DMS53 (cell line): ENCODE results near the gene CISD3.

Experiments
- DNase-seq: peaks from one replicate; lab custom pipeline; 2025; lab: John Stamatoyannopoulos, UW

Gene CISD3

GRCh38 chr17:38728290-38728831 lies 1.8 kb upstream of the CISD3 start:
- no peak for DNase-seq

- DNase-seq, result no peak
Observed at GRCh38 chr17:38729368-38729885, 714 bp upstream of the CISD3 start.

GRCh38 chr17:38730526-38731379 lies 612 bp downstream of the CISD3 start:
- DNase-seq, result peak; percentile 57

- DNase-seq, result no peak
Observed at GRCh38 chr17:38731526-38732294, 1.6 kb downstream of the CISD3 start.

GRCh38 chr17:38732376-38733281 lies 2.5 kb downstream of the CISD3 start:
- no peak for DNase-seq

GRCh38 chr17:38733282-38733981 lies 3.3 kb downstream of the CISD3 start:
- no peak for DNase-seq

GRCh38 chr17:38733982-38734973 lies 4.1 kb downstream of the CISD3 start:
- DNase-seq, result no peak

- no peak for DNase-seq
Observed at GRCh38 chr17:38735161-38735997, 5.2 kb downstream of the CISD3 start.

- DNase-seq, result no peak
Observed at GRCh38 chr17:38738007-38738662, 8.0 kb downstream of the CISD3 start.

GRCh38 chr17:38738686-38739085 lies 8.5 kb downstream of the CISD3 start:
- DNase-seq, result no peak

GRCh38 chr17:38739305-38739704 lies 9.2 kb downstream of the CISD3 start:
- DNase-seq, result no peak

GRCh38 chr17:38740044-38740443 lies 9.9 kb downstream of the CISD3 start:
- no peak for DNase-seq

GRCh38 chr17:38740806-38741205 lies 10.7 kb downstream of the CISD3 start:
- DNase-seq, result no peak

- no peak for DNase-seq
Observed at GRCh38 chr17:38741461-38741860, 11.3 kb downstream of the CISD3 start.

- no peak for DNase-seq
Observed at GRCh38 chr17:38741921-38742410, 11.8 kb downstream of the CISD3 start.

GRCh38 chr17:38742411-38743308 lies 12.5 kb downstream of the CISD3 start:
- DNase-seq, result peak; percentile 88

- peak; percentile 91 for DNase-seq
Observed at GRCh38 chr17:38743556-38744171, 13.5 kb downstream of the CISD3 start.
